Left forelimb (tissue), 1 donor: ENCODE results near the gene CHST12.
"Not testable (repeated sequence)": the region's sequence is repeated elsewhere in the genome, so short reads cannot be mapped to it uniquely, and the experiment has no call there.

ENCODE experiments used
- DNase-seq: peaks from one replicate; pipeline ENCODE4 v3.0.0-alpha.2; 2018; ENCODE audit warnings: low spot score

CHST12 gene

DNA sequence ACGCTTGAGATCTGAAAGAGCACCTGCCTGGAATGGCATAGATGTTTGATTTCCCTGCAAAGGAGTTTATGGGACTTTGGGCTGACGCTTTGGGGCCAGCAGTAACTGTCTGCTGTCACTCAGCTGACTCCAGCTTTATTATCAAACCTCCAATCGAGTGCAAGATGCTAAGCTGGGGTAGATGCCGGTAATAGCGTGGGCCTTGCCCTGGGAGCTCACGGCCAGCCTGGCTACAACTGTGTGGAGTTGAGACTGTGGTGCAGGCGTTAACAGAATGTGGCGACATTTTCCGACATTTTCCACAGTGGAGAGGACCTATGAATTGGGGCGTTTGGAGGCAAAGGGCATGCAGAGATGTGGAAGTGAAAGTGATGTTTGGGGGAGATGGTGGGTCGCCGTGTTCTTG lies 1.3 kb downstream of the CHST12 start:
- DNase-seq = no peak

DNA sequence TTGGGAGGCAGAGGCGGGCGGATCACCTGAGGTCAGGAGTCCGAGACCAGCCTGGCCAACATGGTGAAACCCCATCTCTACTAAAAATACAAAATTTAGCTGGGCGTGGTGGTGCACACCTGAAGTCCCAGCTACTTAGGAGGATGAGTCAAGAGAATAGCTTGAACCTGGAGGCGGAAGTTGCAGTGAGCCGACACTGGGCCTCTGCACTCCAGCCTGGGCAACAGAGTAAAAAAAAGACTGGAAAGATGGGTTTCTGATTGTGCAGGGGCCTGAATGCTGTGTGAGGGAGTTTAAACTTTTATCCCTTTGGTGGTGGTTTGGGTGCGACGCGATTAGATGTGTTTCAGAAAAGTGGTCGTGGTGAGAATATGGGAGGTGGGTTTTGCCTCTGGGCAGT lies 1.8 kb downstream of the CHST12 start:
- no peak for DNase-seq

DNA sequence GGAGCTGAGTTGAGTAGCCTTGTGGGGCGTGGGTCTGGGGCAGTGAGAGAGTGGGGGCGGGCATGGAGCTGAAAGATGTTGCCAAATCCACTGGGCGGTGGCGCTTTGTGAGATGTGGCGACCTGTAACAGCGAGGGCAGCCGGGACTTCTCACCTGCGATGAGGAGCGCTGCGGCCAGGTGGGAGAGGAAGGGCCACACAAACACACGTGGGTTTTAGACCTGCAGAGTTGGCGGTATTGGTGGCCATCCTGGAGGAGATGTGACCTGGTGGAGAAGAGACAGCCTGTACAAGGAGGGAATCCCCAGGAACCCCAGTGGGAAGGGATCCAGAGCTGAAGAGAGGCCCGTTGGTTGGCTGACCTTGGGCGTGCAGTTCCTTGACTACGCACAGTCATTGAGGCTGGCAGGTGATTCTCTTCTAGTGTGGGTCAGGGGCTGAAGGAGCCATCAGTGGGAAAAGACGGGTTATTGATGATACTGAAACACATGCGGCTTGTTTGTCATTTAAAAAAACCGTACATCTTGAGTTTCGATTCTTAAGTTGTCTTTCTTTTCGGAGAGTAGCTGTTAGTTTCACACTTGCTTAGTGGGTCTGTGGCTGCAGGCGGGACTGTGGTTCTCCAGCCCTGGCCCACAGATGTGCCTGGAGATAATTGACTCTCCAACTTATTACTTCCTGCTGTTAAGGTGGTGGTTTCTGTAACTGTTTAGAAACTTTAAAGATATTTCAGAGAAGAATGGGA lies 2.4 kb downstream of the CHST12 start:
- no peak for DNase-seq

DNA sequence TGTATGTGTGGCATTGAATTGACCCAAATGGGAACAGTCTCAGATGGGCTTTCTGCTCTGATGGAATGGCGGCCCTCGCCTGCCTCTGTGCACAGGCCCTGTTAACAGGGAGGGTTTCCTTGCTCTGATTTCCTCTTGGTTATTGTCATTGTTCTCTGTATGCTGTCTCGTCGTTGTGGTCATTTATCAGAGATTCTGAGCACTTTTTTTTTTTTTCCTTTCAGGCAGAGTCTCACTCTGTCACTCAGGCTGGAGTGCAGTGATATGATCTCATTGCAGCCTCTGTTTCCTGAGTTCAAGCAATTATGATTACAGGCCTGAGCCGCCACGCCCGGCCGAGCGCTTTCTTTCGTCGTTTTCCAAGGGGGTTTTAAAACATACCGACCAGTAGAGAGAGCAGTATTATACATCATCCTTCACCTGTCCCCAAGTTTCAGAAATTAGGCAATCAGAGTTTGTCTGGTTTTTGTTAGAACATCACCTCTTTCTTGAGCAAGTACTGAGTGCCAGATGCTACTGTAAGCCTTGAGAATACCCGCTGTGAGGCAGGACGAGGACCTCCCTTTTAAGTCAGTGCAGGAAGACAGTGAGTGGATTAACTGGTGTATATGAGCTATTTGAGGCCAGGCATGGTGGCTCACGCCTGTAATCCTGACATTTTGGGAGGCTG lies 6.5 kb downstream of the CHST12 start:
- no peak for DNase-seq

DNA sequence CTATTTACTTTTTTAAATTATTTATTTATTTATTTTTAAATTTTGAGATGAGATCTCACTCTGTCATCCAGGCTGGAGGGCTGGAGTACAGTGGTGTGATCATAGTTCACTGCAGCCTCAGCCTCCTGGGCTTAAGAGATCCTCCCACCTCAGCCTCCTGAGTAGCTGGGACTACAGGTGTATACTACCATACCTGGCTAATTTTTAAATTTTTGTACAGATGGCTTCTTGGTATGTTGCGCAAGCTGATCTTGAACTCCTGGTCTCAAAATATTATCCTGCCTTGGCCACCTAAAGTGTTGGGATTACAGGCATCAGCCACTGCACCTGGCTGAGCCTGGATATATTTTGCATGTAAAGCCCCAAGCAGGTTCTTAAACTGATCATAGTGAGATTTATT lies 7.6 kb downstream of the CHST12 start:
- DNase-seq = no peak

DNA sequence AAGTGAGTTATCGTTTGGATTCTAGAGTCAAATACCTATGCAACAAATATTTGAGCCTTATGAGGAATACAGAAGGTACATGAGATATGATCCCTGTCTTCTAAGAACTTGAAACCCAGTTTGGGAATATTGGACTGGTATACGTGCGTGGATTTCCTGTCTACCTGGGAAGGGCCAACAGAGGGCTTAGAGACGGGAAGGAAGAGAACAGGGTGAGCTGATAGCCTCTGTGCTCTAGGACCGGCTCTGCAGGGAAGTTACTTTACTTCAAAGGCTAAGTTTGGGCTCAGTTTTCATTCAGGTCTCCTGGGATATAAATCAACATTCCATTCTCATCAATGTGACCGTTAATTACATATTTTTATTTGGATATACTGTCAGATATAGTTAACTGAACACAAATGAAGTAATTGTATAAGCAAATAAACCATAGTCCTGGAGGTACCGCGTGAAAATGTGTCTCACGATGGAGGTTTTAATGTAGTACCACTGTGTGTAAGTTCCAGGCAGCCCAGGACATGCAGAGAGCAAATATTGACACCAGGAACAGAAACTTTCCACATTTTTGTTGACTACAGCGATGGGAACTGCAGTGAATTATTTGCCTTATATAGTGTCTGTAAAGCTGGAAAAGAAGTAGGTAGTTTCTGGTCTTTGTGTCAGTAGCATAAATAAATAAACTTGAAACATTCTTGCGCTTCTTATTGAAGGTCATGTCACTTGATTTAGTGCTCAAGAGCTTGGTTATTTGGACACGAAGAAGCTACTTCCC lies 8.6 kb downstream of the CHST12 start:
- DNase-seq = no peak

DNA sequence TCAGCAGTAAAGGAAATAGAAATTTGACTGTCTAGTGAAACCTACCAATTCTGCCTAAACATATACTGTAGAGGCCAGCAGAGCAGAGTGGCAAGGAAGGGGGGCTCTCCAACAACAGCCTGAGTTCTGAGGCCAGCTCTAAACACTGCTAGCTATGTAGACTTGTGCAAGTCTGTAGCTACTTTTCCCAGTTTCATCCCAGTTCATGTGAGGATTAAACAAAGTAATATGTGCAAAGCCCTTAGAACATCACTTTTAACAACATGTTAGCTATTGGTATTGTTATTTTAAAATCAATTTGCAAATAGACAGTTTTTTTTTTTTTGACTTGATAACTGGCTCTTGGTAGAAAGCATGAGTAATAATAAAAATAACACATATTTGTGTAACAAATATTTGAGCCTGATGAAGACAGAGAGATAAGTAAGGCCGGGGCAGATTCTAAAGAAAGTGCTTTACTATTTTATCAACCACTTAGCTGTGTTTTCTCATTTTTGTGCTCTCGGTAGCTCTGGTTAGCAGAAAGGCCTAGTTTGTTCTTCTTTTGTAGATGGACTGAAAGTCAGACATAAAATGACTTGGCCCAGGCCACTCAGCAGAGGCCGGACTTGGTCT lies 9.3 kb downstream of the CHST12 start:
- DNase-seq = no peak

DNA sequence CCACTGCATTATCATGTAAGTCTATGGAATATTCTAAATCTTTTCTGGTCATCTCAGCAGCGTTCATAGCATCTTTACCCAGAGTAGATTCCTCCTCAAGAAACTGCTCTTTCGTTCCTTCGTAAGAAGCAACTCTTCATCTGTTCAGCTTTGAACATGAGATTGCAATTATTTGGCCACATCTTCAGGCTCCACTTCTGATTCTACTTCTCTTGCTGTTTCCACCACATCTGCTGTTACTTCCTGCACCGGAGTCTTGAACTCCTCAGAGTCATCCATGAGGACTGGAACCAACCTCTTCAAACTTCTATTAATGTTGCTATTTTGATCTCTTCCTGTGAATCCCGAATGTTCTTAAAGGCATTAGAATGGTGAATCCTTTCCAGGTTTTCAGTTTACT lies 12.7 kb downstream of the CHST12 start:
- DNase-seq = no peak

DNA sequence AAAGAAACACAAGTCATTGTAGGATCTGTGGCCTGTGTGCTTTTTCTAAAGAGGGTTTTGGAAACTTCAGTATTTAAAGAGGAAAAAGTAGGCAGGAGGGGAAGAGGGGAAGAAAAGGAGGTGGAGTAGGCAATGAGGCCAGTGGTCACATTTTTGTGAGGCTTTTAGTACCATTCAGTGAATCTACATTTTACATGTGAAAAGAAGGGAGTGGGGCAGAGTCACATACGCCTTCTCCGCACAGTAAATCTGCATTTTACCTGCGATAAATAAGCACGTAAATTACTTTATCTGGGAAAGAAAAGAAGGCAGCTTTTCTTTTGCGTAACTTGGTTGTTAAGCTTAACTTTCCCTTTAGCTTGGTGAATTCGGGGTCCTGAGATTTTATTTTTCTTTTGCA lies 13.2 kb downstream of the CHST12 start:
- no peak for DNase-seq

DNA sequence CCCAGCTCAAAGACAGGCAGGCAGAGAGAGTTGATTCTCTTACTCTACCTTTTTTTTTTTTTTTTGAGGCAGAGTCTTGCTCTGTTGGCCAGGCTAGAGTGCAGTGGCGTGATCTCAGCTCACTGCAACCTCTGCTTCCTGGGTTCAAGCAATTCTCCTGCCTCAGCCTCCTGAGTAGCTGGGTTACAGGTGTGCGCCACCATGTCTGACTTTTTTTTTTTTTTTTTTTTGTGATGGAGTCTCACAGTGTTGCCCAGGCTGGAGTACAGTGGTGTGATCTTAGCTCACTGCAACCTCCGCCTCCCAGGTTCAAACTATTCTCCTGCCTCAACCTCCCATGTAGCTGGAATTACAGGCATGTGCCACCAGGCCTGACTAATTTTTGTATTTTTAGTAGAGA lies 13.8 kb downstream of the CHST12 start:
- not testable (repeated sequence) for DNase-seq

DNA sequence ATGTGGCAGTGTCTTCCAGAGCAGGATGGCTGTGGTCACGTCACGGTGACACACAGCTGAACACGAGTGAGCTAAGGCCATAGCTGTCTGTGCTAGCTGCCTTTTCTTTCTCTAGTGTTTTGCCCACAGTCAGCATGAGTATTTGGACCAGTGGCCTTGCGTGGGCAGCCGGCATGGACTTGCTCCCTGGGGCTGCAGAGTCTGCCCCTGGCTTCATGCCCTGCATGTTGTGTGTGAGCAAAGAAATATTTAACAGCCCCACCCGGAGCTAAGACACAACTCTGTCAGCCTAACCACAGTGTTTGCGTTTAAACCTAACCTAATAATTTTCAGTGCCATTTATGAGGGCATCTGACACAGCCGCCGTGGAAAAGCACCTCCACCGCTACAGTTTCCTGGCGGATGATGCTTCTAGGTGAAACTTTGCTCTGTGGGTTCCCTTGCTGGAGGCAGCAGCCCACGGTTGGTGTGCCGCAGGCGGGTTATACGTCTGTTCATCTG lies 14.6 kb downstream of the CHST12 start:
- no peak for DNase-seq

DNA sequence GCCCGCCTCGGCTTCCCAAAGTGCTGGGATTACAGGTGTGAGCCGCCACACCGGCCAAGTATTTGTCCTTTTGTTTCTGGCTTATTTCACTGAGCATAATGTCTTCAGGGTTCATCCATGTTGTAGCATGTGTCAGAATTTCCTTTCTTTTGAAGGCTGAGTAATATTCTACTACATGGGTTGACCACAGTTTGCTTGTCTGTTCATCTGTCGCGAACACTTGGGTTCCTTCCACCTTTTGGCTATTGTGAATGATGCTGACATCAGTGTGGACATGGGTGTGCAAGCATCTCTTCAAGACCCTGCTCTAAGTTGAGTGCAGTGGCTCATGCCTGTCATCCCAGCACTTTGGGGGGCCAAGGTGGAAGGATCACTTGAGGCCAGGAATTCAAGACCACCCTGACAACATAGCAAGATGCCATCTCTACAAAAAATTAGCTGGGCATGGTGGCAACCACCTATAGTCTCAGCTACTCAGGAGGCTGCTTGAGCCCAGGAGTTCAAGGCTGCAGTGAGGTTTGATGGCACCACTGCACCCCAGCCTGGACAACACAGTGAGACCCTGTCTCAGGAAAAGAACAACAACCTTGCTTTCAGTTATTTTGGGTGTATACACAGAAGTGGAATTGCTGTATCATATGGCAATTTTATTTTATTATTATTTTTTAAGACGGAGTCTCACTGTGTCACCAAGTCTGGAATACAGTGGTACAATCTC lies 17.0 kb downstream of the CHST12 start:
- DNase-seq = no peak

DNA sequence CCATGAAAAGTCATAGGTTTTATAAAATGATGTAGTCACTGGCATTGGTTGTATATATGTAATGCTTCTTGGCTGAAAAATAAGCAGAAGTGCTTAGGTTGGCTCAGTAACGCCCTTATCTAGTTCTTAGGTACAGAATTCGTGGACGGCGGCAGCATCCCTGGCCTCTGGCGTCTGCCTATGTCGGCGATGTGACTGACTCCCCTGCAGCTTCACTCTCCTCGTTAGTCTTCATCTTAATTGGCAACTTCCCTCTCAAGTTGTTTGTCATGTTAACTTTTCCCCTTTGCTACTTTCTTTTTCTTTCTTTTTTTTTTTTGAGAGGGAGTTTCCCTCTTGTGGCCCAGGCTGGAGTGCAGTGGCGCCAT lies 18.5 kb downstream of the CHST12 start:
- DNase-seq = no peak

DNA sequence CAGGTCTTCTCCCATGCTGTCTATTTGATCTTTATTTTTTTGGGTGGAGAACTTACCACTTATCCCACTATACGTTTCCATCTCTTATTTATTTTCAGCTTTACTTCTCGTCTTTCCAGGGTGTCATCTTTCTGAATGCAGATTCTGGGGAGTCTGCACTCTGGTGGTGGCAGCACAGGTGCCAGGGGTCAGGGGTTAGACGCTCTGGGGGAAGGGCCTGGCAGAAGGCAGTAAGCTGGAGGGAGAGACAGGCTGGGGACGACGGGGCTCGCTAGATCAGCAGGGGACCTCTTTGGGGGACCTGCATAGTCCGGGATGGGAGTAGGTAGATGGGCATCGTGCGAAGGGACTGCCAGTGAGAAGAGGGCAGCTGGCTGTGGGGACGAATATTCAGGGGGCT lies 22.3 kb downstream of the CHST12 start:
- no peak for DNase-seq

DNA sequence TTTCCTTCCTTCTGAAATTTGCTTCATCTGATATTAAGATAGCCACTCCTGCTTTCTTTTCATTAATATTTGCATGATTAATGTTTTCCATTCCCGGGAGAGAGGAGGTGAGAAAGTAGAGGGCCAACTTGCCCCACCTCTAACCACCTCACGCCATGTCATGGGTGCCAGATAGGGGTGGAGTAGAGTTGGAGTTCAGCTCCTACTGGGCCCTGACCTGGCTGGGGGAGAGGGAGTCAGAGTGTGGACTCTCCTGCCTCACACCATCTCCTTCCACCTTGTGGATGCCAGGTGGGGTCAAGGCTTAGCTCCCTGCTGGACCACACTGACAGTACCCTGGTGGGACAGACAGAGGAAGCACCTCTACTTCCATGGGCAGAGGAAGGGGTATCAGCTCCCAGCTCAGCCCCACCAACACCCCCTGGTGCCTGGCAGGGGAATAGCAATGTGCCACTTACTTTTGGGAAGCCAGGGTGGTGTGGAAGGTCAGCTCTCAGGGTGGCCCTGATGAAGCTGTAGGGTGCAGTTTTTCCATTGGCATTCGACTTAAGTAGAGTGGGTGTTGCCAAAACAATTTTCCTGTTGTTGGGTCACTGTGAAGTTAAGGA lies 28.0 kb downstream of the CHST12 start:
- no peak for DNase-seq

DNA sequence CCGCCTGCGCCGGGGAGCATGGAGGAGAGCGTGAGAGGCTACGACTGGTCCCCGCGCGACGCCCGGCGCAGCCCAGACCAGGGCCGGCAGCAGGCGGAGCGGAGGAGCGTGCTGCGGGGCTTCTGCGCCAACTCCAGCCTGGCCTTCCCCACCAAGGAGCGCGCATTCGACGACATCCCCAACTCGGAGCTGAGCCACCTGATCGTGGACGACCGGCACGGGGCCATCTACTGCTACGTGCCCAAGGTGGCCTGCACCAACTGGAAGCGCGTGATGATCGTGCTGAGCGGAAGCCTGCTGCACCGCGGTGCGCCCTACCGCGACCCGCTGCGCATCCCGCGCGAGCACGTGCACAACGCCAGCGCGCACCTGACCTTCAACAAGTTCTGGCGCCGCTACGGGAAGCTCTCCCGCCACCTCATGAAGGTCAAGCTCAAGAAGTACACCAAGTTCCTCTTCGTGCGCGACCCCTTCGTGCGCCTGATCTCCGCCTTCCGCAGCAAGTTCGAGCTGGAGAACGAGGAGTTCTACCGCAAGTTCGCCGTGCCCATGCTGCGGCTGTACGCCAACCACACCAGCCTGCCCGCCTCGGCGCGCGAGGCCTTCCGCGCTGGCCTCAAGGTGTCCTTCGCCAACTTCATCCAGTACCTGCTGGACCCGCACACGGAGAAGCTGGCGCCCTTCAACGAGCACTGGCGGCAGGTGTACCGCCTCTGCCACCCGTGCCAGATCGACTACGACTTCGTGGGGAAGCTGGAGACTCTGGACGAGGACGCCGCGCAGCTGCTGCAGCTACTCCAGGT lies 29.7 kb downstream of the CHST12 start:
- DNase-seq = no peak

DNA sequence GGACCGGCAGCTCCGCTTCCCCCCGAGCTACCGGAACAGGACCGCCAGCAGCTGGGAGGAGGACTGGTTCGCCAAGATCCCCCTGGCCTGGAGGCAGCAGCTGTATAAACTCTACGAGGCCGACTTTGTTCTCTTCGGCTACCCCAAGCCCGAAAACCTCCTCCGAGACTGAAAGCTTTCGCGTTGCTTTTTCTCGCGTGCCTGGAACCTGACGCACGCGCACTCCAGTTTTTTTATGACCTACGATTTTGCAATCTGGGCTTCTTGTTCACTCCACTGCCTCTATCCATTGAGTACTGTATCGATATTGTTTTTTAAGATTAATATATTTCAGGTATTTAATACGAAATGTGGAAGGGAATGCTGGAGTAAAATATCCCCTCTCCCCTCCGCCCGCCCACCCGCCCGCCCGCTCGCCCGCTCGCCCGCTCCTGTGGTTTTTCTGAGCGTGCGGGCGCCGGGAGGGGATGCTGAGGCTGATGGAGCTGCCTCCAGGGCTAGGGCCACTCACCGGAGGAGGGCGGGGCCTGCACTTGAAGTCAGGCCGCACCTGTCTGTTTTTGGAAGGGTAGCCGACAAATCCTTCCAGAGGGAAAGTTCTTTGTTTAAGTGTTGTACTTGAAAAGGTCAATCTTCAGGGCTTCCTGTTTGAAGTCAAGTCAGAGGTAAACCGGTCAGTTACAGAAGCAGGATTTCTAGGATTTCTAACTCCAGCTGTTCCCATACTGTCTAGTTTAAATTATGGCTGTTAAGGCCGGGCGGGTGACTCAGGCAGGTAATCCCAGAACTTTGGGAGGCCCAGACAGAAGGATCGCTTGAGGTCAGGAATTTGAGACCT lies 30.5 kb downstream of the CHST12 start:
- DNase-seq = no peak

DNA sequence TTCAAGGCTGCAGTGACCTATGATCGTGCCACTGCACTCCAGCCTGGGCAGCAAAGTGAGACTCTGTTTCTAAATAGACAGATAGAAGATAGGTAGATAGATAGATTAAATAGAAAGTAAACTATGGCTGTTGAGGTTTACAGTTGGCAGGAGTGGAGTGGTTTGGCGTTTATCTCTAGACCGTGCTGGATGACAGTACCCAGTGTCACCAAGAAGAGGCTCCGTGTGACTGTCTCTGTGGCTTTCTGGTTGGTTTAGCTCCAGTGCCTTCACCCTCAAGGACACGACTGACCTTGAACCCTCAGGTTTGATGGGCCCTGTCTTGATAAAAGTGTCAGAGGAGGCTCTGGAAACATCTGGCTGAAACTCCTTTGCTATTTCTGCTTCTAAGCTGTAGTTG lies 31.7 kb downstream of the CHST12 start:
- no peak for DNase-seq

DNA sequence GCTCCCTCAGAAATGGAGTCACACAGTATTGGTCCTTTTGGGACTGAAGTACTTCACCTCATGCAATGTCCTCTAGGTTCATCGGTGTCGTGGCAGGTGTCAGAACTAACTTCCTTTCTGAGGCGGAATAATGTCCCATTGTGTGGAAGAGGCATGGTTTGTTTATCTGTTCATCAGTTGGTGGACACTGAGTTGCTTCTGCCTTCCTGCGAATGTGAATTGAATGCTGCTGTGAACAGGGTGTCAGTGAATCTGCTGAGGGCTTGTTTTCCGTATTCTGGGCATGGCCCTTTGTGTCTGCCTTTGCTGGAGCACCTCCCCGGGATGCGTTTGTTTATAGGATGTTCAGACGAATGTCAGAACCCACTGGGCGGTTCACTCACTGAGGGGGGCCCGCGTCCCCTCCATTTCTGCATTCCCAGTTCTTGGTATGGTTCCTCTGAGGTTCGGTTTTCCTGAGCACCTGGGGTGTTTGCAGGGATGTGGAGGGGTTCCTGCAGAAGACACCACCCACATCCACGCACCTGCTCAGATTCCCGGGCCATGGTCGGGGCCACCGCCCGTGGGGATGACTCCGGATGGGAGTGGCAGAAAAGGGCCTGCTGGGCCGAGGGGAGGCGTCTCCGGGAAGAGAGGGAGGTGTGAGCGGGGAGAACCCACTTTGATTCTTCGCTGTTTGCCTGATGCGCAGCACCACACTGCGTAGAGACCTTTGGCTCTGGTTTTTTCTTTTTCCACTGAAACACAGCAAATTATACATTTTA lies 33.1 kb downstream of the CHST12 start:
- no peak for DNase-seq
